ENCODE measurements around the gene S100A9.
"Not testable (repeated sequence)": the region's sequence is repeated elsewhere in the genome, so short reads cannot be mapped to it uniquely, and the experiment has no call there.

Gene S100A9

GRCh38 chr1:153346077-153346723 lies 11.5 kb upstream of the S100A9 start:
- Histone ChIP-seq H4K20me1 (ENCODE audit: insufficient read depth) (no peaks in the 10 kb centered on the region), H3K4me3 (IDR thresholded peaks at IDR 0.05; ENCODE audit: insufficient read depth, low read depth, low read length) (no peak overlapping the region), H3K36me3 (ENCODE audit: insufficient read depth) (no peaks in the 10 kb centered on the region), H2AFZ (ENCODE audit: low read depth) (peak overlapping the region; percentile 3), H3K4me1 (ENCODE audit: low read depth, poor library complexity, severe bottlenecking) (peaks cover 60% of the 10 kb centered on the region), H3K27ac (peak overlapping the region; percentile 89), H3K9ac (peak overlapping the region; percentile 0; the same call in 1 of the 2 replicates), H3K4me2 (peak overlapping the region; percentile 72), H3K79me2 (ENCODE audit: insufficient read depth, low read depth) (0 out of 2 replicates have a peak, but pooled peaks cover 8% of the 10 kb centered on the region), H3K27me3 (ENCODE audit: insufficient read depth, low read depth) (no peaks in the 10 kb centered on the region)
- no peak for TF ChIP-seq CTCF (conservative IDR thresholded peaks at IDR 0.05; ENCODE audit: low read depth, low read length)

DNA sequence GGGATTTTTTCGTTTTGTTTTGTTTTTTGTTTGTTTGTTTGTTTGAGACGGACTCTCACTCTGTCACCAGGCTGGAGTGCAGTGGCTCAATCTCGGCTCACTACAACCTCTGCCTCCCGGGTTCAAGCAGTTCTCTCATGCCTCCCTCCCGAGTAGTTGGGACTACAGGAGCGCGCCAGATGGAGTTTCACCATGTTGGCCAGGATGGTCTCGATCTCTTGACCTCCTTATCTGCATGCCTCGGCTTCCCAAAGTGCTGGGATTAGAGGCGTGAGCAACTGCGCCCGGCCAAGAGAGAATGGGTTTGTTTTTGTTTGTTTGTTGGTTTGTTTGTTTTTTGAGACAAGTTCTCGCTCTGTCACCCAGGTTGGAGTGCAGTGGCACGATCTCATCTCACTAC lies 10.6 kb upstream of the S100A9 start:
- H3K27ac ChIP-seq; H3K9ac ChIP-seq; H3K36me3 ChIP-seq (ENCODE audit: insufficient read depth); H2AFZ ChIP-seq (ENCODE audit: low read depth); H3K4me3 ChIP-seq (IDR thresholded peaks at IDR 0.05; ENCODE audit: insufficient read depth, low read depth, low read length); H3K27me3 ChIP-seq (ENCODE audit: insufficient read depth, low read depth); H3K79me2 ChIP-seq (ENCODE audit: insufficient read depth, low read depth); H4K20me1 ChIP-seq (ENCODE audit: insufficient read depth): not testable (repeated sequence)
- Histone ChIP-seq H3K4me2 (peak overlapping the region; percentile 72; the same call in 1 of the 2 replicates), H3K4me1 (ENCODE audit: low read depth, poor library complexity, severe bottlenecking) (peaks cover 51% of the 10 kb centered on the region)

DNA sequence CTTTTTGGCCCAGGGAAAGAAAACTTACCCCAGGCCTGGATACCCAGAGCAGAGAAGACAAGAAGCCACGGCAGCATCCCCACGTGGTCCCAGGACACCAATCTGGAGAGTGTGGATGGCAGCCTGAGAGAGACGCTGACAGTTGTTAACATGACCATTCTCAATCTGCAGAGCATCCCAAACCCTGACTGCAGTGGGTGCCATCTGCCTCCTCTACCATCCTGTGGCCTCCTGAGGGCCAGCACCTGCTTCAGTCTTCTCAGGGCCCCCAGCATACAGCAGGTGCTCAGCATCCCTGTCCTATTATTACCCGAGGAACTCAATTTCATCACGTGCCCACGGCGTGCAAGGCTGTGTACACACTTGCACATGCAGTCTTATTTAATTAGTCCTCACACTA lies 9.8 kb upstream of the S100A9 start:
- H3K9ac ChIP-seq, result no peak overlapping the region
- H2AFZ ChIP-seq (ENCODE audit: low read depth), result no peak overlapping the region
- no peak overlapping the region for H3K4me2 ChIP-seq
- H3K27me3 ChIP-seq (ENCODE audit: insufficient read depth, low read depth), result no peaks in the 10 kb centered on the region
- peaks cover 47% of the 10 kb centered on the region for H3K4me1 ChIP-seq (ENCODE audit: low read depth, poor library complexity, severe bottlenecking)
- H3K36me3 ChIP-seq (ENCODE audit: insufficient read depth), result no peaks in the 10 kb centered on the region
- TF ChIP-seq CTCF (conservative IDR thresholded peaks at IDR 0.05; ENCODE audit: low read depth, low read length), result no peak
- H3K79me2 ChIP-seq (ENCODE audit: insufficient read depth, low read depth), result no peaks in the 10 kb centered on the region
- H3K4me3 ChIP-seq (IDR thresholded peaks at IDR 0.05; ENCODE audit: insufficient read depth, low read depth, low read length), result no peak overlapping the region
- no peaks in the 10 kb centered on the region for H4K20me1 ChIP-seq (ENCODE audit: insufficient read depth)
- no peak overlapping the region for H3K27ac ChIP-seq

- no peak within 1 kb of the TSS for H3K9ac ChIP-seq
- no peak within 1 kb of the TSS for H2AFZ ChIP-seq (ENCODE audit: low read depth)
- H3K27me3 ChIP-seq (ENCODE audit: insufficient read depth, low read depth), result no peaks in the 10 kb centered on the region
- H3K4me1 ChIP-seq (ENCODE audit: low read depth, poor library complexity, severe bottlenecking), result peaks cover 38% of the 10 kb centered on the region
- TF ChIP-seq CTCF (conservative IDR thresholded peaks at IDR 0.05; ENCODE audit: low read depth, low read length), result no peak
- H4K20me1 ChIP-seq (ENCODE audit: insufficient read depth), result no peaks in the 10 kb centered on the region
- H3K36me3 ChIP-seq (ENCODE audit: insufficient read depth), result no peaks in the 10 kb centered on the region
- H3K4me2 ChIP-seq, result no peak within 1 kb of the TSS
- no peak within 1 kb of the TSS for H3K4me3 ChIP-seq (IDR thresholded peaks at IDR 0.05; ENCODE audit: insufficient read depth, low read depth, low read length)
- H3K79me2 ChIP-seq (ENCODE audit: insufficient read depth, low read depth), result no peaks in the 10 kb centered on the region
- H3K27ac ChIP-seq, result no peak within 1 kb of the TSS
Observed at GRCh38 chr1:153348511-153349362, 8.9 kb upstream of the S100A9 start, which contains the start of gene PGLYRP4. TSS of gene PGLYRP4 (minus strand) at chr1:153348841. CDS start at chr1:153347932, 909 bp downstream.

Data from KMS-11 (cell line).